ENCODE data around the gene SLC6A2. TPM values are rescaled to one million over a fixed set of nuclear protein-coding genes. Genes with fewer than 3 reads are reported as not detected.
A peak's percentile ranks its signal among the peaks of the same experiment; 100 is the strongest.

SLC6A2 gene
- total RNA-seq, 2 donors from 2014 or later, result 1.1 TPM; not detected in 1

- 88% methylated on average over 1 of the region's 1 CpG; no CpG with 5 or more reads in 1 of the 2 experiments for WGBS, 2 experiments (ENCODE audit: insufficient coverage in 1 of 2, insufficient read length in 1 of 2)
- peak overlapping the region; percentile 59 for H3K27ac Mint-ChIP-seq
- DNase-seq, result no peak
Observed at GRCh38 chr16:55667753-55668152, 12.0 kb downstream of the SLC6A2 start.

GRCh38 chr16:55668340-55669281 lies 12.8 kb downstream of the SLC6A2 start:
- TF ChIP-seq CTCF (conservative IDR thresholded peaks at IDR 0.05), result no peak
- Mint-ChIP-seq H3K27me3 (ENCODE audit: insufficient read depth) (no peaks in the 10 kb centered on the region), H3K27ac (peak overlapping the region; percentile 59), H3K9me3 (no peaks in the 10 kb centered on the region), H3K4me1 (peaks cover 10% of the 10 kb centered on the region), H3K4me3 (no peak overlapping the region), H3K36me3 (ENCODE audit: low read depth) (no peaks in the 10 kb centered on the region)
- H3K4me1 ChIP-seq (ENCODE audit: control insufficient read depth, insufficient read depth, low read length), result no peaks in the 10 kb centered on the region
- H3K4me3 ChIP-seq (ENCODE audit: low read length), result no peak overlapping the region
- H3K36me3 ChIP-seq (ENCODE audit: control insufficient read depth, insufficient read depth, low read length), result no peaks in the 10 kb centered on the region
- H3K27me3 ChIP-seq (ENCODE audit: control insufficient read depth, insufficient read depth, low read length, poor library complexity, severe bottlenecking), result no peaks in the 10 kb centered on the region
- DNase-seq, result peak; percentile 85
- peaks cover 1% of the 10 kb centered on the region for H3K9me3 ChIP-seq (ENCODE audit: control insufficient read depth, low read length)
- no peak overlapping the region for H3K27ac ChIP-seq (ENCODE audit: low read depth, low read length)
- 86 to 94% methylated on average over 5 to 9 of the region's 9 CpGs for WGBS, 2 experiments (ENCODE audit: insufficient coverage in 1 of 2, insufficient read length in 1 of 2)
- H3K9ac ChIP-seq (ENCODE audit: extremely low read depth, low read length, poor library complexity, severe bottlenecking), result no peak overlapping the region

More at GRCh38 chr16:55667753-55668152, 12.0 kb downstream of the SLC6A2 start:
- Mint-ChIP-seq H3K27me3 (ENCODE audit: insufficient read depth) (no peaks in the 10 kb centered on the region), H3K9me3 (no peaks in the 10 kb centered on the region), H3K36me3 (ENCODE audit: low read depth) (no peaks in the 10 kb centered on the region), H3K4me3 (no peak overlapping the region), H3K4me1 (peaks cover 10% of the 10 kb centered on the region)
- Histone ChIP-seq H3K36me3 (ENCODE audit: control insufficient read depth, insufficient read depth, low read length) (no peaks in the 10 kb centered on the region), H3K9ac (ENCODE audit: extremely low read depth, low read length, poor library complexity, severe bottlenecking) (no peak overlapping the region), H3K4me3 (ENCODE audit: low read length) (no peak overlapping the region), H3K27me3 (ENCODE audit: control insufficient read depth, insufficient read depth, low read length, poor library complexity, severe bottlenecking) (no peaks in the 10 kb centered on the region), H3K4me1 (ENCODE audit: control insufficient read depth, insufficient read depth, low read length) (no peaks in the 10 kb centered on the region), H3K27ac (ENCODE audit: low read depth, low read length) (no peak overlapping the region), H3K9me3 (ENCODE audit: control insufficient read depth, low read length) (peaks cover 7% of the 10 kb centered on the region)
- TF ChIP-seq CTCF (conservative IDR thresholded peaks at IDR 0.05), result no peak

DNA sequence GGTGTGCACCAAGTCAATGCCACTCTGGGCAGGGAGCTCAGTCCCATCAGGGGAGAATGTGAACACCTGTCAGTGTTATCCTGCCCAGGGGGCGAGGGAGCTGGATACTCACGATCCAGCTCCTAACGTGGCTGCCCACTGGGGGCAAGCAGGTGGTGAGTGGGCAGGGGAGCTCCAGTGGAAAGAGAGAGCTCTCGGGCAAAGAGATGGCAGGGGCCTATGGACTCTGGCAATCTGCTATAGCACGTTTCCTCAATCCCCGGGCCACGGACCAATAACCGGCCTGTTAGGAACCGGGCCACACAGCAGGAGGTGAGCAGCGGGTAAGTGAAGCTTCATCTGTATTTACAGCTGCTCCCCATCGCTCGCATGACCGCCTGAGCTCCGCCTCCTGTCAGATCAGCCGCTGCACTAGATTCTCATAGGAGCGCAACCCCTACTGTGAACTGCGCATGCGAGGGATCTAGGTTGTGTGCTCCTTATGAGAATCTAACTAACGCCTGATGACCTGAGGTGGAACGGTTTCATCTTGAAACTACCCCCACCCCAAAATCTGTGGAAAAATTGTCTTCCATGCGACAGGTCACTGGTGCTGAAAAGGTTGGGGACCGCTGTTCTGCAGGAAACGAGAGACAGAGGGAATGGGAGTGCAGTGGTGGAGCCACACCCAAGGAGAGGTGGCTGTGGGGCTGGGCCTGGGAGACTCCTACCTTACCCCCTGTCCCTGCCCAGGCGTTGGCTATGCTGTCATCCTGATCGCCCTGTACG lies 15.6 kb downstream of the SLC6A2 start:
- Histone ChIP-seq H3K4me1 (ENCODE audit: control insufficient read depth, insufficient read depth, low read length) (no peaks in the 10 kb centered on the region), H3K27me3 (ENCODE audit: control insufficient read depth, insufficient read depth, low read length, poor library complexity, severe bottlenecking) (no peaks in the 10 kb centered on the region), H3K36me3 (ENCODE audit: control insufficient read depth, insufficient read depth, low read length) (no peaks in the 10 kb centered on the region), H3K4me3 (ENCODE audit: low read length) (no peak overlapping the region), H3K9me3 (ENCODE audit: control insufficient read depth, low read length) (no peaks in the 10 kb centered on the region), H3K9ac (ENCODE audit: extremely low read depth, low read length, poor library complexity, severe bottlenecking) (no peak overlapping the region), H3K27ac (ENCODE audit: low read depth, low read length) (no peak overlapping the region)
- H3K4me3 Mint-ChIP-seq, result no peak overlapping the region
- peaks cover 15% of the 10 kb centered on the region for H3K4me1 Mint-ChIP-seq
- H3K36me3 Mint-ChIP-seq (ENCODE audit: low read depth), result no peaks in the 10 kb centered on the region
- 90 to 94% methylated on average over 20 to 26 of the region's 26 CpGs for WGBS, 2 experiments (ENCODE audit: insufficient coverage in 1 of 2, insufficient read length in 1 of 2)
- no peak overlapping the region for H3K27ac Mint-ChIP-seq
- no peak for DNase-seq
- no peaks in the 10 kb centered on the region for H3K9me3 Mint-ChIP-seq
- no peak for TF ChIP-seq CTCF (conservative IDR thresholded peaks at IDR 0.05)
- no peaks in the 10 kb centered on the region for H3K27me3 Mint-ChIP-seq (ENCODE audit: insufficient read depth)
